EH (cell line): ENCODE data around the gene REEP1.
"Not testable (repeated sequence)": the region's sequence is repeated elsewhere in the genome, so short reads cannot be mapped to it uniquely, and the experiment has no call there.

ENCODE experiments used
- DNase-seq: peaks from one replicate; pipeline ENCODE4 v3.0.0-alpha.2; 2015; ENCODE audit warnings: low read depth

REEP1 gene

DNA sequence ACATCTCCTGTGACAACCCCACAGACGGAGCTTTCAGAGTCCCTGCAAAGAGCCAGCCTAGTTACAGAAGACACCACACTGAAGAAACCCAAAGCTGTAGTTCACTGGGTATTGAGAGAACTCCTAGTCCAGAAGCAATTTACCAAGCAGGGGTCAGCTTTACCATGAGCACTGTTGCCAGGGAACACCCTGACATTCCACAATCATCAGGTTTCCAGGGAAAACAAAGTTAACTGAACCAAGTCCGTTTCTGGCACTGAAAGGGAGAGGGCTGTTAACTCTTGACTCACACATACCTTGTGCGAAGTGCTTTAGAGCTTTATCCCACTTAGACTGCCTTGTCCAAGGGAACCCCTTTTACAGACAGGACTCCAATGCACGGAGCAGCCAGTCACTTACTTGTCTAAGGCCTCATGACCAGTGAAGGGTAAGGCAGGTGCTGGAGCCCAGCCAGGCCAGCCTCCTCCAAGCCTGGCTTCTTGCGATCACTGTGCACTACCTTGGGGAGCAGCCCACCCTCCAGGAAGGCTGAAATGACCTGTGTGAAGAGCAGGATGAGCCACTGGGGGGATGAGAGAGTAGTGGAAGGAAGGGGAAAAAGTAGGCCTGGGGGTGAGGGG lies 53.9 kb downstream of the REEP1 start:
- no peak for DNase-seq

GRCh38 chr2:86281066-86281700 lies 56.2 kb downstream of the REEP1 start:
- no peak for DNase-seq

GRCh38 chr2:86280191-86280667 lies 57.2 kb downstream of the REEP1 start:
- peak; percentile 14 for DNase-seq

GRCh38 chr2:86275962-86276361 lies 61.5 kb downstream of the REEP1 start:
- DNase-seq = no peak

DNA sequence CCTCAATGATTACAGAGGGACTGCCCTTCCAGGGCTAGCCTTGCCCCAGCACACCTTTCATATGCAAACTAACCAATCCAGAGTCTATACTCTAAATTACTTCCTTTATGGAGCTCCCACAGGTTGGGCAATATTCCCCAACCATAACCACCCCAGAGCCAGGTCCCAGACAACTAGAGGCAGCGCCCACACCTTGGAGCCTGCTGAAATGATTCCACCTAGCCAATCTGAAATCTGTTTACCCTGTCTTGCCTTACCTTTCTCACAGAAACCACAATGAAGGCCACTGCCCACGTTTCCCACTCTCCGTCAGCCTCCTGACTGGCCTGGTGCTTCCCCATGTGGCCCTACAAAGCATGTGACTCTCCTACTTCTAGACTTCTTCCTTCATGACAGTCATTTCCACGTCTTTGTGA lies 62.0 kb downstream of the REEP1 start:
- no peak for DNase-seq

DNA sequence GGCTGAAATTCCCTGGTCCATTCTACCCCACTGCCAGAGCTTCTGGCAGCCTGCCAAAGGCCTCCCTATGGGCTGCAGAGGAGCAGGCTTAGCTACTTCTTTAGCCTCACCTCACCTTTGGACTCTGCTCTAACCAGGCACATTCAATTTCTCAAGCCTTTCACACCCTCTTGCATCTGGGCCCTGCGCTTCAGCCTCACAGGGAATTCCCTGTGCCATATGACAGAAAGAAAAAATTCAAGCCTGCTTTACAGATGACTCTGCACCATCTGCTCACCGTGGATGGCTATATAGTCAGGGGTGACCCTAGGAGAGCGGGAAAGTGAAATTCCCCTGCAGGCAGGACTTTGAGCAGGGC lies 62.5 kb downstream of the REEP1 start:
- DNase-seq = peak; percentile 26

DNA sequence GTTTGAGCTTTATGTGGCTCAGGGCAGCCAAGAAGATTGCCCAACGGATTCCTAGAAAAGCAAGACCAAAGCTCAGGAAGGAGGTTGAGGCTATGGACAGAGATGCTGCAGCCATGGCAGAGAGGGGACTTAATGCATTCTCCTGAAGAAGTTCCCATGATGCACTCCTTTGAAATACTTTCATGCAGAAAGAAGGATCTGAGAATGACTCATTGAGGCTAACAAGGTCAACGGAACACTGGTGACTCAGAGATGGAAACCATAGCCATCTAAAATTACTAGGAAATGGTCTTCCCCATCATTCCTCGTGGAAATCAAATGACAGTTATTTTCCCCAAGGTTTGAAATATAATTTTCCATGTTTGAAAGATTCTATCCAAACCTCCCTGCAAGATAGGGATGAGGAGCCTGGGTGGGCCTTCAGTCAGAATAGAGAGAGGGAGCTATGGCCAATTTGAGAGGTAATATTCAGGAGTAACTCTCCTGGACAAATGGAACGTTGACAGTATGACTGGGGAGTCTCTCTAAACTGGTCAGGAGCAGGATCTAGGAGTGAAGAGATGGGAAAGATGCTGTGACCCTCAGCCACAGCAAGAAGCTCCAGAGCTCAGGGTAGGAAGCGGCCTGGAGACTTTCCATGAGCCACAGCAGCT lies 63.0 kb downstream of the REEP1 start:
- DNase-seq = peak; percentile 79

- DNase-seq = no peak
These were observed 65.3 kb downstream of the REEP1 start for GRCh38 chr2:86272111-86272510.

DNA sequence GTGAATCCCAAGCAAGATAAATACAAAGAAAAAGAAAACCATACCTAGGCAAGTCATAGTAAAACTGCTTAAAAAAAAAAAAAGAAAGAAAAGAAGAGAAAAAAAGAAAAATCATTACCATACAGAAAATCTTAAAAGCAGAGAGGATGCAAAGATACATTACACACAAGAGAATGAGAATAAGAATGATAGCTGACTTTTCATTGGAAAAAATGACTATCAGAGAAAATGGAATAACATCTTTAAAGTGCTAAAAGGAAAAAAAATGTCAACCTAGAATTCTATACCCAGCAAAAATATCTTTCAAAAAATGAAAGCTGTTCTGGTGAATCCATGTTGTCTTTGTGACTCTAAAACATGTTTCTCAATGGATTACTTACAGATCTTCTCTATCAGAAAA lies 66.2 kb downstream of the REEP1 start:
- no peak for DNase-seq

DNA sequence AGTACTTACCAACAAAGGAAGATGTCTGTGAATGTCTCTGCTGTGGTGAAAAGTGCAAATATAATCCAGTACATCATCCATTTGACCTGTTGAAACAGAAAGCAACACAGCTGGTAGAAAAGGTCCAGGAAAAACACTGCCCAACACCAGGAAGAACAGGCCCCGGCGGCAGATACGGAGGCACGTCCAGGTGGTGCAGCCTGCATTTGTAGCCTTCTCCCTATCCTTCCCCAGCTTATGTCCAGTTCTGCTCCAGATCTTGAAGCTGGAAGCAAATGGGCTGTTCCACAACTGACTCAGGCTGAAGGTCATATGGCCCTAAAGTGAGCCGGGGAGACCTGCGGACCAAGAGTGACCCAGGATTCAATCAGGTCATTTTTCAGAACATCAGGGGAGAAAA lies 73.5 kb downstream of the REEP1 start:
- DNase-seq = no peak

DNA sequence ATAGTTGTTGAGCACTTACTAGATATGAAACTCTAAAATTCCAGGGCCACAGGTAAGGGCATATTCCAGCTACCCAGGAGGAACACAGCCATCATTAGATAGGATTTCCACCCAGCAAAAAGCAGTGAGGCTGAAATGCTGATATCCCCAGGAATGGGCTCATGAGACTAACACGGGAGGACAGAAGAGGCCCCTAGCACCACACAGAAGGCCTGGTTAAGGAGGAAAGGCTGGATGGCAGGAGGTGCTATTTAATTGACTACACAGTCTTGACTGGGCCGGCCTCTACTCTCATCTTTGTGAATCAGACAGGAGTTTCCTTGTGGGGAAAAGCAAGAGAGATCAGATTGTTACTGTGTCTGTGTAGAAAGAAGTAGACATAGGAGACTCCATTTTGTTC lies 76.4 kb downstream of the REEP1 start:
- DNase-seq = no peak

GRCh38 chr2:86258106-86258505 lies 79.3 kb downstream of the REEP1 start:
- no peak for DNase-seq

DNA sequence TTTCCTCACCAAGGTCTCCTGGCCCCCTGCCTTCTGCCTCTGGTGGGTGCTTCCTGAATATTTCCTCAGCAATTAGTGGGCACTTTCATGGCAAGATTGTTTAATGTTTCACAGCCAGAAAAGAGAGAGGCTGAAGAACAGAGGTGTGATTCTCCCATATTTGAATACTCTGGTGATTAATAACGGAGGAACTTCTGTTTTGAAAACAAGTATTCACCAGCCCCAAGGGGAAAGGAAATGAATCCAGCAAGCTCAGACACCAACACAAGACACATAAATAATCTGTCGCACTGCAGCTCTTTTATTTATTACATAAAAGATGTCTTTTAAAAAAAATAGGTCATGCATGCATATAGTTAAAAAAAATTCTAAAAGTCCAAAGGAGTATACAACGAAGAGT lies 80.4 kb downstream of the REEP1 start:
- no peak for DNase-seq

- no peak for DNase-seq
These were observed 81.1 kb downstream of the REEP1 start for GRCh38 chr2:86256300-86256699.

- no peak for DNase-seq
These were observed 82.6 kb downstream of the REEP1 start for GRCh38 chr2:86254576-86255538.

DNA sequence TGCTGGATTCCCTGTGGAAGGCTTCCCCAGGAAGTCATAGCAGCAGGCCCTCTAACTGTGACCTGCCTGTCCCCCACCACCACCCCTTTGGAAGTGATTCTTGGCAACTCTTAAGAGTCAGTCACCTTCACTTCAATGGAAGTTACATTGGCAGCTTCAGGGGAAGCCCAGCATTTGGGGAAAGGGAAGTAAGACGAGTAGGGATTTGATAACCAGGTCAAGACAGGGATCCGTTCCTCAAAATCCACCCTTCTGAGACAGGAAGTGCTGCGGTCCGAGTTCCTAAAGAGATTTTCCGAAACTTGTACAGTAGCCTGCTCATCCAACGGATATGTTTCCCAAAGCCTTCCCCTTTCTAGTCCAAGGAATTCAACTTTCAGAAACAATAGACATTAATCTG lies 84.0 kb downstream of the REEP1 start:
- DNase-seq = no peak

GRCh38 chr2:86251840-86252266 lies 85.6 kb downstream of the REEP1 start:
- DNase-seq = no peak

GRCh38 chr2:86249579-86250391 lies 87.6 kb downstream of the REEP1 start:
- DNase-seq = peak; percentile 51

GRCh38 chr2:86249176-86249575 lies 88.2 kb downstream of the REEP1 start:
- no peak for DNase-seq

- DNase-seq = not testable (repeated sequence)
These were observed 92.2 kb downstream of the REEP1 start for GRCh38 chr2:86245222-86245621.

GRCh38 chr2:86244781-86245180 lies 92.6 kb downstream of the REEP1 start:
- not testable (repeated sequence) for DNase-seq
